HG02981 (cell line): ENCODE data around the gene SORCS3.
"Not testable (repeated sequence)": the region's sequence is repeated elsewhere in the genome, so short reads cannot be mapped to it uniquely, and the experiment has no call there.

Experiments used
- ATAC-seq: cut with Tn5 transposase; IDR thresholded peaks from one replicate; pipeline ENCODE4 v1.9.1; 2021; ENCODE audit warnings: mild to moderate bottlenecking, moderate library complexity; ENCODE audit not compliant: unreplicated experiment

Gene SORCS3

GRCh38 chr10:104689105-104689504 lies 48.0 kb downstream of the SORCS3 start:
- ATAC-seq: no peak

DNA sequence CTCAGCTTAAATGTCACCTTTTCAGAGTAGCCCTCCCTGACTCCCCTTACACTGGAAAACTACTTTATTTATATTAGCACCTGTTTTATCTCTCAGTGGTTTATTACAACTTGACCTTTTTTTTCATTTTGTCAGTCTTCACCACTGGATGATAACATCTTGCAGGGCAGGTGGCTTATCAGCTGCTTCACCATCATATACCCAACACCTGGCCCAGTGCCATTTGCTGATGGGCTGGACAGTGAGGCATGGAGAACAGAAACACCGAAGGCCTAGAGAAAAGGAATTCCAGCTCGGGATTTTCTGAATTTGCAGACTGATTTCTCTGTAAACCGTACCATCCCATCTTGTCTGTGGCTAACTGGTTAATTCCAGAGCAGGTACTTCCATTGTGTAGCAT lies 48.5 kb downstream of the SORCS3 start:
- no peak for ATAC-seq

GRCh38 chr10:104690101-104690500 lies 49.0 kb downstream of the SORCS3 start:
- ATAC-seq: no peak

- no peak for ATAC-seq
These were observed 49.9 kb downstream of the SORCS3 start for GRCh38 chr10:104690959-104691358.

DNA sequence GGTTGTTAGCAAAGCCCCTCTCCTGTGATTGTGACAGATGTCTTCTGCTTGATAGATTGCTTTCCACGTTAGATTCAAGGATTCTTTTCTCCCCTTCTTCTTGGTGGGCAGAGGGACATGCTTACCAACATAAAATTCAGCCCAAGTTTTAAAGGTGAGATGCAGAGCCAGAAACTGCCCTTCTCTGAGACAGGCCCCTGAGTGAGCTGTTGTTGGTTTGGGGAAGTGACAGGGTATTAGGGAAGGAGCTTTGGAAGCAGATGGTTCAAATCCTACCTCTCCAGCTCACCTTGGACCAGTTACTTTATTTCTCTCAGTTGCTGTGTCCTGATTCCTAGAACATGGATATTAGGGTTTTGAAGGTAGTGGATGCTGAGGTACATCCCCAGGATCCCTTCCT lies 53.0 kb downstream of the SORCS3 start:
- ATAC-seq: no peak

DNA sequence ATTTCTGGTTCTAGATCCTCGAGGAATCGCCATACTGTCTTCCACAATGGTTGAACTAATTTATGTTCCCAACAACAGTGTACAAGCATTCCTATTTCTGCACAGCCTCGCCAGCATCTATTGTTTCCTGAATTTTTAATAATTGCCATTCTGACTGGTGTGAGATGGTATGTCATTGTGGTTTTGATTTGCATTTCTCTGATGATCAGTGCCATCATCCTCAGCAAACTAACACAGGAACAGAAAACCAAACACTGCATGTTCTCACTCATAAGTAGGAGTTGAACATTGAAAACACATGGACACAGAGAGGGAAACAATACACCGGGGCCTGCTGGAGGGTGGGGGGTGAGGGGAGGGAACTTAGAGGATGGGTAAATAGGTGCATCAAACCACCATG lies 62.2 kb downstream of the SORCS3 start:
- not testable (repeated sequence) for ATAC-seq

- no peak for ATAC-seq
These were observed 65.8 kb downstream of the SORCS3 start for GRCh38 chr10:104706886-104707285.

GRCh38 chr10:104707602-104708459 lies 66.7 kb downstream of the SORCS3 start:
- no peak for ATAC-seq

GRCh38 chr10:104711302-104711721 lies 70.2 kb downstream of the SORCS3 start:
- no peak for ATAC-seq

GRCh38 chr10:104730593-104730992 lies 89.5 kb downstream of the SORCS3 start:
- ATAC-seq: not testable (repeated sequence)

GRCh38 chr10:104731192-104731591 lies 90.1 kb downstream of the SORCS3 start:
- ATAC-seq: no peak

- ATAC-seq: no peak
These were observed 91.1 kb downstream of the SORCS3 start for GRCh38 chr10:104732222-104732621.

GRCh38 chr10:104734433-104734832 lies 93.3 kb downstream of the SORCS3 start:
- ATAC-seq: no peak

GRCh38 chr10:104735036-104735756 lies 94.1 kb downstream of the SORCS3 start:
- no peak for ATAC-seq

DNA sequence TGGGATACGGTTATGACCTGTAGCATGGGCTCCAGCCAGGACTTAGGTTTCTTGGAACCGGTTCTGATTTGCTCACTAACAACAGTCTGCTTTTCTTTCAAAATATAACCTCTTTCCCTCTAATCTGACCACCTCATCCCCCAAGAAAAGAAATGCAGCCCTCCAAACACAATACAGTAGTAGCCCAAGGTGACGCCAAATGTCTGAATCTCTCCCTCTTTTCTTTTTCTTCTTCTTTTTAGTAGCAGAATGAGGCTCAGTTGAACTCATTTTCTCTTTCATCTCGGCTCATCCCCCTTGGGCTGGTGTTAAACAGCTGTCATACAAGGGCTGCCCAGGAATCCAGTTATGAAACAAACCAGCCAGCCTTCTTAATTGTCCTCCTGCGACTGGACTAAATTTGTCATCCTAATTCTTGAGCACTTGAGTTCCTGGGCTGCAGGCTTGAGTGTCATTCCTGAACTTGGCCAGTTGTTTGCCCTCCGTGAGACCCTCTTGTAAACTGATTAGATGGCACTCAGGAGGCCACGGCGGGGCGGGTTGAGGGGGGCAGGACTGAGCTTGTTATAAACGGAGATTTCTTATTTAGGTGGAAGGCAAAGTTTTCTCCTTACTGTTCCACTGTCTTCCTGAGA lies 94.8 kb downstream of the SORCS3 start:
- no peak for ATAC-seq

- no peak for ATAC-seq
These were observed 100.0 kb downstream of the SORCS3 start for GRCh38 chr10:104741127-104741526.

- ATAC-seq: no peak
These were observed 103.0 kb downstream of the SORCS3 start for GRCh38 chr10:104744052-104744451.

DNA sequence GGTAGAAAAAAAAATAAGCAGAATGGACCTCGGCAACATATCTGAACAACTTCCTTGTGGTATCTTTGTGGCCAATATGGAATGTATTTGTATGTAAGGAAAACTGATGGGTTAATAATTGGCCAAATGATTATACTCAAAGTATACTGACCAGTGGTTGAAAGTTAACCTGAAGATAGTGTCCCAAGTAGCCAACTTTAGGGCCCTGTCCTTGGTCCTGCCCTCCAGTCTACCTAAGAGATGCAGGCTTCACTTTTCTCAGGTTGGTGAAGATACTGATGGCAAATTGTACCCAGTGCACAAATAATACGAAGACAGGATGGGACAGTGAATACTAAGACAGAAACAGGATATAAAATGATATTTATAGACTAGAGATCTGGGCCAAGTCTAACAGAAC lies 109.2 kb downstream of the SORCS3 start:
- ATAC-seq: no peak

DNA sequence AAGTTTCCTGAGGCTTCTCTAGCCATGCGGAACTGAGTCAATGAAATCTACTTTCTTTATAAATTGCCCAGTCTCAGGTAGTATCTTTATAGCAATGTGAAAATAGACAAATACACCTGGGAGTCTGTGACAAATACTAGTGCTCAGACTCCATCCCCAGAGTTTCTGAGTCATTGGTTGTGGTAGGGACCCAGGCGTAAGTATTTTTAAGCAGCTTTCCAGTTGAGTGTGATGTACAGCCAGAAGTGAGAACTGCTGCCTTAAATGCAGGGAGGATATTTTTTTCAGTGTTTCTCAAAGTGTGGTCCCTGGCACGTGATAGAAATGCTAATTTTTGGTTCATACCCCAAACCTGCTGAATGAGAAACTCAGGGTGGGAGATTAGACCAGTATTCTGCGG lies 121.7 kb downstream of the SORCS3 start:
- ATAC-seq: no peak

GRCh38 chr10:104766341-104766740 lies 125.3 kb downstream of the SORCS3 start:
- ATAC-seq: no peak

DNA sequence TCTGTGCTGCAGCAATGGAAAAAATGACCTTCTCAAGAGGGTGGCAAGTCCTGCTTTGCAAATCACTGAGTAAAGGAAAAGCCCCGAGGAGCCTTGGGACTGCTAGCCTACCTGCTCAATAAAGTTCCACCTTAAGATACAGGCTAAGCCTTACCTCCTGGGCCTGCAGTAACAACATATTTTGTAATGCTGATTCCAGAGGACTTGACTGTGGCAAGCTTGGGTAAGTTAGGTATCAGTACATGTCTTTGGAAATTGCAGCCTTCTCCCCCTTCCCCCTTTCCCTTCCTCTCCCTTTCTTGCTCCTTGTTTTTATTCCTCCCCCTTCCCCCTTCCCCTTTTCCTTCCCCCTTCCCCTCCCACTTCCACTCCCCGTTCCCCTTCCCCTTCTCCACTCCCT lies 126.2 kb downstream of the SORCS3 start:
- ATAC-seq: no peak

- no peak for ATAC-seq
These were observed 126.7 kb downstream of the SORCS3 start for GRCh38 chr10:104767745-104768144.
